OCI-M1 (cell line): ENCODE results near the gene PPID.
A peak's percentile ranks its signal among the peaks of the same experiment; 100 is the strongest.
"Not testable (repeated sequence)": the region's sequence is repeated elsewhere in the genome, so short reads cannot be mapped to it uniquely, and the experiment has no call there.

ENCODE experiments used
- DNase-seq: peaks from one replicate; lab custom pipeline; 2025; lab: John Stamatoyannopoulos, UW

Gene PPID

DNA sequence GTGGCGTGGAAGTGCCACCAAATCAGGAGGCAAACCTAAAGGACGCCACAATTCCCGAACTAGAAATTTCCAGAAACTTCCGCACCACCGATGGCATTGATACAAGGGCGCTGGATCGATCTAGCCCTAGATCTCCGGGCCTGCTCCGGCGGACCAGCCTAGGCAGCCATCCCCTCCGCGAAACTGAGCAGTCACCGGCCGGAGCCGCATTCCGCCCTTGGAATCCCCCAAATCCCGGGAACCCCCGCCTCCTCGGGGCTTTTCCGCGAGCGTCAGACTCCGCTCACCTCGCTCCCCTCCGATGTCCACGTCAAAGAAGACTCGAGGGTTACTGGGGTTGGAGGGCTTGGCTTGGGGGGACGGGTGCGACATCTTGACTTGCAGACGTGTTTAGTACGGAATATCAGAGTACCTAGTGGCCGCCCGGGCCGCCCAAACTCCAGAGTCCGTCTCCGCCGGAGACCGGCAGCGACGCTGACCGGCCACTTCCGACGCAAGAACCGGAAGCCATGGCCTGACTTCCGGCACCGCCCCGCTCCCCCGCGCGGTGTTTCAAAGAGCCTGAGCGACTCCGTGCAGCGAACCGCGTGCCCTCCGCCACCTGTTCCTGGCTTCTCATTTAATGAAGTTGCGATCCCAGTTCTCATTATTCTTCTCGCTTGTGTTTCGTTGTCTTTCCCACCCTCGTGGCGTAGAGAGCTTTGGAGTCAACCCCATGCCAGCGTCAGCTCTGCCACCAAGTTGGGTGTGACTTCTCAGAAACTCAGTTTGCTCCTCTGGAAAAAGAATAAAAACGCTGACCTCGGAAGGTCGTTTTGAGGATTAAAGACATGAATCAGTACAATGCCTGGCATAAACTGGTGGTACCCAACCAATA, at the start of gene PPID:
Gene PPID, minus strand, starts transcription at position 480 of the 877 bp plus-strand sequence. Its CDS starts 108 bp downstream, at position 372.
- DNase-seq = peak; percentile 95

DNA sequence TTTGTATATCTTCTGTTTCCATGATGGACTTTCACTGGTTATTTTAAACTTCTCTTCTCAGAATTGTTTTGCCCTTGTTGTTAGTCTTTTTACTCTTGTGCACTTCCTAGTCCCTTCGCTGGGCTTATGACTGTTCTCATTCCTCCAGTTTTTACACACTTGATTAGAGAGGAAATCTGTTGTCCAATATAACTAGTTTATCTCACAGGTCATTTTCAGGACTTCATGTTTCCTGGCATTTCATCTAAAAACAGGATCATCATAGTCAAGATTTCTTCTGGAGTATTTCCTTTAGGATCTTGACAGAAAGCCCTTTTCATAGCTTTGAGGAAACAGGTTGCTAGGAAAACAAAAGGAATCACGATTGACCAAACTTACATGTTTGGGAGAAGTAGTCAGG, 48.6 kb upstream of the PPID start:
- DNase-seq = no peak

DNA sequence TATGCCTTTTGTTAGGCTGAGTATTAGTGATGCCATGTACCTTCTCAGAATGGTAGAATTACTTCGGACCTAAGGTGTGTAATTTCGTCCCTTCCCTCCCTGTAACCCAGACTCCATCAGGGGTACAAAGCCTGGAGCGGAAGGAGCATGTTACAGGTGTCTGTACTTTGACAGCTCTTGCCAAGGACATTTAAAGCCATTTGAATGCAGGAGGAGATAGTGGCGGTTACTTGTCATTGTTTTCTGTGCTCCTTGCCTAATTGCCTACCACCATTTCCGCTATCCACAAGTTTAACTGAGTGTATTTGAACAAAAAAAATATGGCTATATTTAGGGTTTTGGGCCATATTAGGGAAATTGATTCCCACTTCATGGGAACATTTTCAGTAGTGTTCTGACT, 47.5 kb upstream of the PPID start:
- no peak for DNase-seq

DNA sequence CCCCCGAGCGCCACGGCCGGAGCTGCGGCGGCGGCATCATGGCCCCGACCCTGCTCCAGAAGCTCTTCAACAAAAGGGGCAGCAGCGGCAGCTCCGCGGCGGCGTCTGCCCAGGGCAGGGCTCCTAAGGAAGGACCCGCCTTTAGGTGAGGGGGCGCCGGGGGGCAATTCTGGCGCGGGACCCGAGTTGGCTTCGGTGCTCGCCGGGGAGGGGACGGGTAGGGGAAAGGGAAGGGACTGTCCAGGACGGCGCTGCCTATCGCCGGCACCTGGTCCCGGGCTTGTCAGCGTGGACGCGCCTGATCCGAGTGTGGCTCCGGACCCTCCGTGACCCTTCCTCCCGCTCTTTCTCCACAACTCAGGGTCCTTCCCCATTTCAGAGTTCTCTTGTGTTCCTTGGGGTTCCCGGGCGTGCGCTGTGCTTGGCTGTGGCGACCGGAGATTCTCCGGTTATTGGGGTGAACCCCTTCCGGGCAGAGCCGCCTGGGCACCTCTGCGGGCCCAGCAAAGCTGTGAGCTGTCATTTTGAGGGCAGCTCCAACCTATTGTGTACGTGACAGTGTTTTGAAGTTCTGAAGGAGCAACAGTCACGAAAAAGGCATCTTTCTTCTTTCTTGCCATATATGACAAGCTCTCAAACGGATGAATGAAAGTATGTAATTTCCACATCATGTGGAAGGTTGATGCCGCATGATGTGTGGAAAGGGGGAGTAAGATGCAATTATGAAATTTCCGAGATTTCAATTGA, 46.2 kb upstream of the PPID start:
- DNase-seq = peak; percentile 70

DNA sequence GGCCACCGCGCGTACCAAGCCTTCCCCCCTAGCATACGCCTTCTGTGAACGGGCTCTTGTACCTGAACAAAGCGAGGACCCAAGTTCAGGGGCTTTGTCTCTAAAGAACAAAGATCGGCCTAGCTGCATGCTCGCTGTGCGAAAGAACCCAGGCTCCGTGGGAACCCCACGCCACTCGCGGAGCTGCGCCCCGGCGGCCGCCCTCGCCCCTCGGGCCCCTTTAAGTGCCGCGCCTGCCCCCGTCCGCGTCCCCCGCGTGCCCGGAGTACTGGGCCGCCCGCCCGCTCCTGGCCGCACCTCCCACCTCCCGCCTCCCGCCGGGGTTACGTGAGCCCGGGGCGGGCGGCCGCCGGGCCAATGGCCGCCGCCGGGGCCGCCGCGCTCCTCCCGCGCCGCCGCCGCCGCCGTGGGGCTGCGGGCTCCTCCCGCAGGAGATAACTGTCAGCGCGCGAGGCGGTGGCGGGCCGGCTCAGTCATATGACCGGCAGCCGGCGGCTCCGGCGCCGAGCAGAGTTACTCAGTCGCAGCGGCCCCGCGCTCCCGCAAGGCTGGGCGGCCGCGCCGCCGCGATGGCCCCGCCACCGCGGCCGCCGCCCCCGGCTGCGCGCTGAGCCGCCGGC, 45.5 kb upstream of the PPID start, which contains the start of gene FNIP2:
Gene FNIP2, plus strand, starts transcription at position 472 of the 620 bp plus-strand sequence. CDS start 187 bp downstream, outside the sequence.
- peak; percentile 81 for DNase-seq

DNA sequence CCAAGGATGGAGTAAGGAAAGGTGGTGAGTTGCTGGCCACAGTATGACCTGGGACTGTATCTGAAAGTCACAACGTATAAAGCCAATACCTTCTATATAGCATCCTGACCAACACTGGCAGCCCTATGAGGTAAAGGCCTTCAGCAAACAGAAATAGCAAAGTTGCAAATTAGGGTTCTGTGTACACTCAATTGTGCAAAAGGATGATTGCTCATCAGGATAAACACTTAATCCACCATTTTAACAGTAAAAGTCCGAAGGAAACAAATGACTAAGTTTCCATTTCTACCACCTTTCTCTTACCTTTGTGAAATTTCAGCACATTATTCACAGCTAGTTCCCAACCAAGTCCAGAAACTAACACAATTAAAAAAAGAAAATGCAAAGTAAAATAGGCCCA, 44.3 kb upstream of the PPID start:
- DNase-seq = no peak

DNA sequence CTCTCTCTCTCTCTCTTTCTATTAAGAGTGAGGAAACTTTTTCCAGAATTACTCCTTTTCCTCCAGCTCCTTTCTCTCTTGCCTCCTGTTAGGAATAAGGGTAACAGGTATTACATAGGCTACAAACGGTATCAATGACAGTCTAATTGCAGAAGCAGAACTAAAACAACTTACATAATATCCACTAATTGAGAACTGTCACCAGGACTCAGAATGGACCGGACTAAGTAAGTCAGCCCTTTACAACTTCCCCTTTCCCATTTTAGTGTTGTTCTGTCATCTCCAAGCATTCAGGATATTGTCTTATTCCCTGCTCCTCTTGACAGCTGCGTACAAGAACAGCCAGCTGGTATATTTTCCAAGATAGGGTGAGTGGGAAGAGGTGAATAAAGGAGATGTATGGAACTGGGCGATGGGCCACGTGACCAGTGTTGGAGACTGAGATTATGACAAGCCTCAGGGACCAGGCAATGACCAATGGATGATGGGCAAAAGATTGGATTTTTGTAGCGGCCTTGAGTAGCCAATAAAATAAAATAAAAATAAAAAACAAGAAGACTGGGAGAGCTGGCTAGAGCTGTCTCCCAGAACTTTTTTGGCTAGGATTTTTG, 43.3 kb upstream of the PPID start:
- DNase-seq = peak; percentile 28

DNA sequence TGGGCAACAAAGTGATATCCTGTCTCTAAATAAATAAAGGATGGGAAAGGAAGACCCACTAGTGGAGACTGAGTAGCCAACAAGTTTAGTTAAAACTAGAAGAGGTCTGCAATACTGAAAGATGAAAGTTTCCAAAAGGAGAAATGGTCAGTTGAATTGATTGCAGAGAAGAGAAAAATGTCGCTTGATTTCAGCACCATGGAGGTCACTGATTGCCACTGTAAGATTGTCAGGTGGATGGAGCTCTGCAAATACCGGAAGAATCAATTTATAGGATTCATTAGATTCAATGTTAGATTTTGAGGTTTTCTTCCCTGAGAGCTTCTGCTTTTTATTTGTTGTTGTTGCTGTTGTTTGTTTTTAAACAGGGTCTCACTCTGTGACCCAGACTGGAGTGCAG, 40.3 kb upstream of the PPID start:
- peak; percentile 22 for DNase-seq

DNA sequence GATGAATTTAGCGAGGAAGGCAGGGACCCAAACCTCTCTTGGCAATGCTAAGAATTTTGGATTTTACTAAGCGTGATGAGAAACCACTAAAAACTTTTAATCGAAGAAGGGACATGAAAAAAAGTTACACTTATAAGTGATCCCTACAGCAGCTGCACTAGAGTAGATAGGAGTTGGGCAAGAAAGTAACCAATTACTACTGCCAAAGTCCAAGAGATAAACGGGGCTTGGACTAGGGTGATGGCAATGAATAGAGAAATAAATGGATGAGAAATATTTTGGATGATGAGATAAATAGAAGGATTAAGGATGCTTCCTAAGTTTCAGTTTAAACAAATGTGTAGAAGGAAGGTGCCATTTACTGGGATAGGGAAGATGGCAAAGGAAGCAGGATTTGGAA, 39.4 kb upstream of the PPID start:
- DNase-seq = no peak

DNA sequence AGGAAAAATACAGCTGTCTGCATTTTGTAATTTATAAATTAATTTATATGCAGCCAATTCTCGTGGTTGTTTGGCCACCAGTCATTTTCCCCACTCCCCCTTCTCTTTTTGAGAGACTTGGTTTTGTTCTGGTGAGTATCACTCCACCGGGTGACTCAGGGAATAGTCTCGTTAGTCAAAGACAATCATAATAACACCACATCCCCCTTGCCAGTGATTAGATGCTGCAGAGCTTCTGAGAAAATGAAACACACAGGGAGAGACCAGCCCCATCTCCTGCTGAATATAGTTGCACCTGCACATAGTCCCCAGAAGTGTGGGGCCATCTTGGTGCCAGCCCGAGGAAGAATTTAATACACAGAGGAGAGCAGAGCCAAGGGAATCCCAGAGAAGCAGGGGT, 37.7 kb upstream of the PPID start:
- no peak for DNase-seq

DNA sequence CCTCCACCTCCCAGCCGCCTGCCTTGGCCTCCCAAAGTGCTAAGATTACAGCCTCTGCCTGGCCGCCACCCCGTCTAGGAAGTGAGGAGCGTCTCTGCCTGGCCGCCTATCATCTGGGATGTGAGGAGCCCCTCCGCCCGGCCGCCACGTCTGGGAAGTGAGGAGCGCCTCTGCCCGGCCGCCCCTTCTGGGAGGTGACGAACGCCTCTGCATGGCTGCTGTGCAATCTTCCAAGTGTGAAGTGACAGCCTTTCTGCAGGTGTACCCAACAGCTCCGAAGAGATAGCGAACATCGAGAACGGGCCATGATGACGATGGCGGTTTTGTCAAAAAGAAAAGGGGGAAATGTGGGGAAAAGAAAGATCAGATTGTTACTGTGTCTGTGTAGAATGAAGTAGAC, 36.3 kb upstream of the PPID start:
- not testable (repeated sequence) for DNase-seq

DNA sequence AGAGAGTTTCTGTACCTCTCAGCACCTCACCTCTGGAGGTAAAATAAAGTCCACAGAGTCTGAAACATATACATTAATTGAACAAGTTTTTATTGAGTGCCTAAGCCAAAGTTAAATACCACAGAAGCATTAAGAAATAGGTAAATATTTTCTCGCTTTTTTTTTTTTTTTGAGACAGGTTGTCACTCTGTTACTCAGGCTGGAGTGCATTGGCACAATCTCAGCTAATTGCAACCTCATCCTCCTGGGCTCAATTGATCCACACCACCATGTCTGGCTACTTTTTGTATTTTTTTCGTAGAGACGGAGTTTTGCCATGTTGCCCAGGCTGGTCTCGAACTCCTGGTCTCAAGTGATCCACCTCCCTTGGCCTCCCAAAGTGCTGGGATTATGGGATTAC, 35.5 kb upstream of the PPID start:
- DNase-seq = no peak

DNA sequence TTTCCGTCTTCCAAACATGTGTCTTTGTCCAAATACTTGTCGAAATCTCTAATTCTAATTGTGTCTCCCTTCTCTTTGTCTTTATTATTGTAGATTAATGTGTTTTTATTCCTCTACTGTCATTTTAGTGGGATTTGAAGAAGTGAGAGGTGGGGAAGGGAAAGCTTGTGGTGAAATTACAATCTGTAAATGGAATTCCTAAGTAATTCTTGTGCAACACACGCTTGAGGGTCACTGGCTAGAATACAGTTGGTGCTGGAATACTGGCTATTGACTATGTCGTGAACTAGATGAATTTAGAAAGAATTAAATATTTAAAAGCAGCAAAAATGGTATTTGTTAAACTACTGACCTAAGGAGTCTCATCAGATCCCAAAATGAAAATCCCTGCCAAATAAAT, 34.9 kb upstream of the PPID start:
- no peak for DNase-seq

DNA sequence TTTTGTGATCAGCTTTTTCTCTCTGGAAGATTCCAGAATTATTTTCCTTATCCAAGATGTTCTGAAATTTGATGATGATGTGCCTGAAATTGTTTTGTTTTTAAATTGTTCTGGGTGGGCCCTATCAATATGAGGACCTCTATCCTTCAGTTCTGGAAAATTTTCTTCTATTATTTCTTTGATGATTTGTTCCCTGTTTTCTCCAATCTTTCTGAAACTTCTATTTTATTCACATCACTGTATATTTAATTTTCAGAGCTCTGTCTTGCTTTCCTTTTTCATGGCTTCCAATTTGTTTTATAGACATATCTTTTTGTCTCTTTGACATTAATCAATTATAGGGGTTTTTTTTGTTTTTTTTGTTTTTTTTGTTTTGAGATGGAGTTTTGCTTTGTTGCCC, 33.4 kb upstream of the PPID start:
- DNase-seq = no peak

DNA sequence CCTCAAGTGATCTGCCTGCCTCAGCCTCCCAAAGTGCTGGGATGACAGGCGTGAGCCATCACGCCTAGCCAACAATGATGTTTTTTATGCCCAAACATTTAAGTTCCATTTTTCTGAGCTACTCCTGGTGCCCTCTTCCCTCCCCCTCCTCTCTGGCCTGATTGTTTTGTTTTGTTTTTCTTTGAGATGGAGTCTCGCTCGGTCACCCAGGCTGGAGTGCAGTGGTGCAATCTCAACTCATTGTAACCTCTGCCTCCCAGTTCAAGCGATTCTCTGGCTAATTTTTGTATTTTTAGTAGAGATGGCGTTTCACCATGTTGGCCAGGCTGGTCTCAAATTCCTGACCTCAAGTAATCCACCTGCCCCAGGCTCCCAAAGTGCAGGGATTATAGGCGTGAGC, 32.6 kb upstream of the PPID start:
- DNase-seq = not testable (repeated sequence)

DNA sequence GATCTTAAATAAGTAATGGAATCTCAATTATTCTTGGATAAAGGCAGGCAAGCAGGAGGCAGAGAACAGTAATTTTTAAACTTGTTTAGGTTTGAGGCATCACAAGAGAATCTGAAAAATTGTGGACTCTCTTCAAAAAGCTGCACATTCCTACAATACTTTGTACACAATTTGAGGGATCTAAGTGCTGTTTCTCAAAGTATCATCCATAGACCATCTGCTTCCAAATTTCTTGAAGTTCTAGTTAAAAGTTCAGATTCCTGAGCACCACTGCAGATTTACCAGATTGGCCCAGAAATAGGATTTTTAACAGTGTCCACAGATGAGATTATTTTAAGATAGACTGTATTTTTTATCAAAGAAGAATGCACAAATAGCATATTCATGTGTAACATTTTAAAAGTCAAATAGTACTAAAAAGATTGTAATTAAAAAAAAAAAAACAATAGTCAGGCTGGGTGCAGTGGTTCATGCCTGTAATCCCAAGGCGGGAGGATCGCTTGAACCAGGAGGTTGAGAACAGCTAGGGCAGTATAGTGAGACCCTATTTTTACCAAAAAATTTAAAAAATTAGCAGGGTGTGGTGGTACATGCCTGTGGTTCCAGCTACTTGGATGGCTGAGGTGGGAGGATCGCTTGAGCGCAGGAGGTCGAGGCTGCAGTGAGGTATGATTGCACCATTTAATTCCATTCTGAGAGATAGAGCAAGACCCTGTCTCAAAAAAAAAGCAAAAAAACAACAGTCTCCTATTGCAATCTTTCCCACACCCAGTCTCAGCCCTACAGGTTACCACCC, 31.4 kb upstream of the PPID start:
- DNase-seq = no peak

DNA sequence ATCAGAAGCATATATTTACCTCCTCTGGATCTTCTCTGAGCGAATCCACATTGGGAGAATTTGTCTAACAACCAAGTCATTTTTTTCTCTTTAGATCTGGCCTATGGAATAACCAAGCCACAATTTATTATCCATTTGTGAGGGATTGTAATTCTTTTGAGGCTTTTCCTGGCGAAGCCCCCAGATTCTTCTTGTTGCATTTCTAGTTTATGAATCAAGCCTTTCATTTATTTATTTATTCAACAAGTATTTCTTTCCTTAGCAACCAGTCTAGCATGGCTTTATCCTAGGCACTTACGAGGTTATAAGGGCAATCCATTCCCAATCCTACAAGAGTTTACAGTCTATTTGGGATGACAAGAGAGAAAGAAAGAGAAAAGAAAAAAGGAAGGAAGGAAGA, 27.2 kb upstream of the PPID start:
- DNase-seq = no peak

DNA sequence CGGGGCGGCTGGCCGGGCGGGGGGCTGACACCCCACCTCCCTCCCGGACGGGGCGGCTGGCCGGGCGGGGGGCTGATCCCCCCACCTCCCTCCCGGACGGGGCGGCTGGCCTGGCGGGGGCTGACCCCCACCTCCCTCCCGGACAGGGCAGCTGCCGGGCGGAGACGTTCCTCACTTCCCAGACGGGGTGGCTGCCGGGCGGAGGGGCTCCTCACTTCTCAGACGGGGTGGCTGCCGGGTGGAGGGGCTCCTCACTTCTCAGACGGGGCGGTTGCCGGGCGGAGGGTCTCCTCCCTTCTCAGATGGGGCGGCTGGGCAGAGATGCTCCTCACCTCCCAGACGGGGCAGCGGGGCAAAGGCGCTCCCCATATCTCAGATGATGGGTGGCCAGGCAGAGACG, 23.3 kb upstream of the PPID start:
- DNase-seq = not testable (repeated sequence)

DNA sequence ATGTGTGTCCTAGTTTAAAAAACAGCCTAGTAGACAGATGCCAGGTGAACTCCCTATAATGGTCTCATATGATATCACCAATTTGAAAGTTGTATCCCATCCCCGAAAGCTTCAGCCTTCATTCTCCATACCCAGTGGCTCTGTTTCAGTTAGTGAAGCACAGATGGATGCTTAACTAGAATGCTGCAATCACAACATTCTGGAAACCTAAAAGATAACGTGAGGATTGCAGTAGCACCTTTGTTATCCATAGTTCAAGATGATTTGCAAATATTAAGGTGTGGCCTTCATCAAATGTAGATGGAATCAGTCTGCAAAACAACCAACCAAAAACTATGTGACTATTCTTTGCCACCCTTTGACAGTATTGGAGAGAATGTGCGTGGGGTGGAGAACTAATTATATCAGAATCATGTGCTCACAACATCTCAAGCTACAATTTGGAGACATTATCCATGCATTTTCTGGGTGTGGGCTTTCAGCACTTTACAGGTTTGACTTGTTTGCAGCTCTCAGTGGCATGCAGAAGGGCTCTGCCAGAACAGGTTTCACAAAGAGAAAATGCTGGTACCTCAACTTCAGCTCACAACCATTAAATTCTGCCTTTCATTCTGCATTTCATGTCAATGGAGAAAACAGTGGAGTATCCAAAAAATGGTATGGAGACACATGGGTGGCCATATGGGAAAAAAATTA, 18.3 kb upstream of the PPID start:
- no peak for DNase-seq

DNA sequence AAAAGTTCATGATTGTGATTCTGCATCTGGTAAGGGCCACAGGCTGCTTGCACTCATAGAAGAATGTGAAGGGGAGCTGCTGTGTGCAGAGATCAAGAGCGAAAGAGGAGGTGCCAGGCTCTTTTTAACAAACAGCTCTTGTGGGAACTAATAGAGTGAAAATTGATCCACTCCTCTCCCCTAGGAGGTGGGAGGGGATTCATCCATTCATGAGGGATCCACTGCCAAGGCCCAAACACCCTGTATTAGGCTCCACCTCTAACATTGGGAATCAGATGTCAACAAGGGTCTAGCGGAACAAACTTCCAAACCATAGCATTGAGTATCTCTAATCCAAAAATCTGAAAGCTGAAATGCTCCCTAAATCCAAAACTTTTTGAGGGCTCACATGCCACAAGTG, 16.4 kb upstream of the PPID start:
- no peak for DNase-seq

DNA sequence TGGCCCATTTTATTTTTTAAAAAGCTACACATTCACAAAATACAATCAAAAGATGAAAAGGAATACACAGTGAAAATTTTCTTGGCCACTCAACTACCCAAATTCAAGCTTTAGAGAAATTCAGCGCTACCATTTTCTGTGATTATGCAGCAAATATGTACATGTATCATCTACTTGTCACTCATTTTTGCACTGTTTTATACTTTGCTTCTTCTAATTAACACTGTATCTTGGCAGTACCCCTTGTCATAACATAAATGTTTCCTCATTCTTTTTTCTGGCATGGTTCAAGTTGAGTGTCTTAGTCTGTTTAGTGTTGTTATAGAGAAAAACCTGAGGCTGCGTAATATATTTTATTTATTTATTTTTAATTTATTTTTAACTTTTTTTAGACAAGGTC, 15.7 kb upstream of the PPID start:
- no peak for DNase-seq
